Naive thymus-derived CD4-positive, alpha-beta T cell (primary cell): ENCODE data around the gene SLC34A1. TPM values are rescaled to one million over a fixed set of nuclear protein-coding genes. Genes with fewer than 3 reads are reported as not detected.

Source experiments
- ATAC-seq: fragments of 150-1000 bp; cut with Tn5 transposase; 2 replicates; pipeline ENCODE4 v1.10.0; 2021; ENCODE audit warnings: mild to moderate bottlenecking, moderate library complexity
- CTCF ChIA-PET: fragments of 350-600 bp; sonication (Branson Sonifier 250); formaldehyde crosslinking; loops from one replicate; lab custom pipeline; 2021; ENCODE audit warnings: antibody characterized with exemption; lab: Charles Lee
- POLR2A ChIA-PET: fragments of 350-600 bp; sonication (Branson Sonifier 250); formaldehyde crosslinking; loops from one replicate; lab custom pipeline; 2021; ENCODE audit warnings: antibody characterized with exemption, inconsistent platforms; lab: Charles Lee
- DNase-seq, 9 donors: peaks; one replicate each; pipeline versions ENCODE4 v3.0.0 to v3.0.0-alpha.2; 2020 to 2022; ENCODE audit warnings: mixed read lengths in 1 of 9
- H3K27ac ChIP-seq: one replicate; pipeline ENCODE4 v1.7.0; 2013; ENCODE audit warnings: mild to moderate bottlenecking, low read depth, low read length, moderate library complexity
- H3K27me3 ChIP-seq, 2 donors: one replicate each; pipeline ENCODE4 v1.7.0; 2013; ENCODE audit warnings: low read length in 2 of 2, mild to moderate bottlenecking in 2 of 2, moderate library complexity in 2 of 2; ENCODE audit not compliant: control insufficient read depth in 2 of 2, insufficient read depth in 2 of 2
- H3K36me3 ChIP-seq, 3 experiments: 1 replicate in 2 of 3; 2 replicates in 1 of 3; pipeline ENCODE4 v1.7.0; 2013; ENCODE audit warnings: low read length in 3 of 3, mild to moderate bottlenecking in 3 of 3, moderate library complexity in 1 of 3; ENCODE audit not compliant: insufficient read depth in 3 of 3, control insufficient read depth in 2 of 3
- H3K4me1 ChIP-seq, 2 donors: one replicate each; pipeline ENCODE4 v1.7.0; 2013; ENCODE audit warnings: low read length in 2 of 2, mild to moderate bottlenecking in 2 of 2, moderate library complexity in 1 of 2; ENCODE audit not compliant: control insufficient read depth in 2 of 2, insufficient read depth in 2 of 2
- H3K4me3 ChIP-seq: 2 replicates; pipeline ENCODE4 v1.7.0; 2013; ENCODE audit warnings: mild to moderate bottlenecking, low read length
- H3K9me3 ChIP-seq, 3 experiments: 1 replicate in 2 of 3; 2 replicates in 1 of 3; pipeline ENCODE4 v1.7.0; 2013; ENCODE audit warnings: low read length in 3 of 3; ENCODE audit not compliant: control insufficient read depth in 2 of 3
- H3K27ac Mint-ChIP-seq, 9 donors: one replicate each; pipeline ENCODE4 v1.8.0; 2020 to 2022; ENCODE audit warnings: mixed read lengths in 9 of 9, mild to moderate bottlenecking in 8 of 9, moderate library complexity in 5 of 9, inconsistent platforms in 2 of 9
- H3K27me3 Mint-ChIP-seq, 5 donors: one replicate each; pipeline ENCODE4 v1.8.0; 2021 to 2022; ENCODE audit warnings: mixed read lengths in 5 of 5, mild to moderate bottlenecking in 1 of 5
- H3K36me3 Mint-ChIP-seq, 5 donors: one replicate each; pipeline ENCODE4 v1.8.0; 2020 to 2022; ENCODE audit warnings: mixed read lengths in 5 of 5, mild to moderate bottlenecking in 3 of 5, inconsistent platforms in 1 of 5
- H3K4me1 Mint-ChIP-seq, 7 donors: one replicate each; pipeline ENCODE4 v1.8.0; 2020 to 2022; ENCODE audit warnings: mixed read lengths in 7 of 7, mild to moderate bottlenecking in 3 of 7, inconsistent platforms in 1 of 7
- H3K4me3 Mint-ChIP-seq, 10 donors: one replicate each; pipeline ENCODE4 v1.8.0; 2020 to 2022; ENCODE audit warnings: mild to moderate bottlenecking in 10 of 10, mixed read lengths in 10 of 10, moderate library complexity in 6 of 10, inconsistent platforms in 2 of 10
- H3K9me3 Mint-ChIP-seq, 11 donors: one replicate each; pipeline ENCODE4 v1.8.0; 2020 to 2022; ENCODE audit warnings: mixed read lengths in 11 of 11, mild to moderate bottlenecking in 4 of 11, inconsistent platforms in 1 of 11, moderate library complexity in 1 of 11
- intact Hi-C, 2 donors: fragments of 100-400 bp; cut with micrococcal nuclease; formaldehyde crosslinking; loops; one replicate each; pipeline ENCODE4 v1.15.1; 2023
- polyA plus RNA-seq, 2 donors: library from polyadenylated mRNA; unstranded; fragments of 300-500 nt; fragmentation: Illumina TruSeq; gene quantifications; one replicate each; pipeline ENCODE4 v1.2.3, GENCODE V29; 2021
- total RNA-seq, 6 experiments: library from RNA in 5 of 6; stranded (reverse) in 5 of 6; gene quantifications; 1 replicate in 5 of 6; 2 replicates in 1 of 6; pipeline ENCODE4 v1.2.3 and lab custom pipeline; 2021 to 2026

Gene SLC34A1
- total and polyA plus RNA-seq, 7 experiments from 2014 or later, result 0.27 to 0.29 TPM; not detected in 5

- Mint-ChIP-seq H3K27me3 (no peaks in the 10 kb centered on the region), H3K36me3 (peaks cover 0 to 42% (median 34%) of the 10 kb centered on the region in 5 donors), H3K9me3 (no peaks in the 10 kb centered on the region), H3K4me3 (peak overlapping the region in 2 of 10 donors; percentile 17 to 87), H3K4me1 (peaks cover 40 to 93% (median 69%) of the 10 kb centered on the region in 7 donors), H3K27ac (peak overlapping the region in 5 of 9 donors; percentile 82 to 96 (median 89))
- DNase-seq (no peak), ATAC-seq (no peak)
- ChIA-PET CTCF (interaction anchor here (1.7 kb wide), 1 partner anchor 33 kb away, joined by 8 read pairs; no protein-coding TSS in a partner anchor), POLR2A (interaction anchor here (1.5 to 23.1 kb wide), 4 partner anchors 11 to 28 kb away, joined by 3 to 804 read pairs (median 36); partner anchors contain the start of genes GRK6 and PRR7)
- no peaks in the 10 kb centered on the region for H3K27me3 ChIP-seq
- H3K4me1 ChIP-seq, result peaks cover 46 to 83% of the 10 kb centered on the region in 2 donors
- H3K36me3 ChIP-seq, result peaks cover 29 to 89% (median 47%) of the 10 kb centered on the region in 3 experiments
- H3K9me3 ChIP-seq, result no peaks in the 10 kb centered on the region
- no peak overlapping the region for H3K4me3 ChIP-seq
- peak overlapping the region; percentile 92 for H3K27ac ChIP-seq
- intact Hi-C loops, result loop anchor here in 1 of 2 donors (10.0 kb wide), 1 partner anchor 1189 kb away; the partner anchor contains the start of gene CLK4
Observed at GRCh38 chr5:177435847-177436536, 51.8 kb downstream of the SLC34A1 start.

GRCh38 chr5:177437623-177438022 lies 53.4 kb downstream of the SLC34A1 start:
- H3K4me1 Mint-ChIP-seq, result peaks cover 40 to 88% (median 64%) of the 10 kb centered on the region in 7 donors
- POLR2A ChIA-PET, result interaction anchor here (1.1 to 23.1 kb wide), 5 partner anchors 9 to 59 kb away, joined by 4 to 804 read pairs (median 32); partner anchors contain the start of genes GRK6 and PRR7

GRCh38 chr5:177438468-177438867 lies 54.2 kb downstream of the SLC34A1 start:
- ChIA-PET POLR2A (interaction anchor here (1.5 to 23.1 kb wide), 5 partner anchors 8 to 49 kb away, joined by 3 to 804 read pairs (median 32); partner anchors contain the start of genes F12, GRK6 and PRR7), CTCF (interaction anchor here (1.1 to 3.7 kb wide), 2 partner anchors 32 to 35 kb away, joined by 6 to 25 read pairs; no protein-coding TSS in a partner anchor)
- no peaks in the 10 kb centered on the region for H3K27me3 Mint-ChIP-seq
- DNase-seq (no peak), ATAC-seq (no peak)
- Histone ChIP-seq H3K36me3 (peaks cover 17 to 96% (median 36%) of the 10 kb centered on the region in 3 experiments), H3K4me3 (no peak overlapping the region), H3K4me1 (peaks cover 21 to 58% of the 10 kb centered on the region in 2 donors), H3K9me3 (no peaks in the 10 kb centered on the region), H3K27me3 (no peaks in the 10 kb centered on the region), H3K27ac (peak overlapping the region; percentile 57)
- H3K27ac Mint-ChIP-seq, result peak overlapping the region in 8 of 9 donors; percentile 72 to 92 (median 81)
- peaks cover 40 to 80% (median 60%) of the 10 kb centered on the region in 7 donors for H3K4me1 Mint-ChIP-seq
- intact Hi-C loops, result loop anchor here in 1 of 2 donors (10.0 kb wide), 1 partner anchor 1186 kb away; the partner anchor contains the start of gene CLK4
- peak overlapping the region in 7 of 10 donors; percentile 2 to 62 (median 45) for H3K4me3 Mint-ChIP-seq
- no peaks in the 10 kb centered on the region for H3K9me3 Mint-ChIP-seq
- peaks cover 0 to 41% (median 26%) of the 10 kb centered on the region in 5 donors for H3K36me3 Mint-ChIP-seq

More at GRCh38 chr5:177437623-177438022, 53.4 kb downstream of the SLC34A1 start:
- peak overlapping the region in 5 of 10 donors; percentile 21 to 62 (median 42) for H3K4me3 Mint-ChIP-seq
- H3K4me3 ChIP-seq, result no peak overlapping the region
- CTCF ChIA-PET, result interaction anchor here (0.7 to 1.7 kb wide), 3 partner anchors 18 to 47 kb away, joined by 4 to 8 read pairs (median 6); no protein-coding TSS in a partner anchor
- peak overlapping the region in 8 of 9 donors; percentile 59 to 92 (median 78) for H3K27ac Mint-ChIP-seq
- no peaks in the 10 kb centered on the region for H3K9me3 Mint-ChIP-seq
- peak overlapping the region; percentile 58 for H3K27ac ChIP-seq
- no peak for ATAC-seq
- no peaks in the 10 kb centered on the region for H3K27me3 ChIP-seq
- peaks cover 0 to 44% (median 29%) of the 10 kb centered on the region in 5 donors for H3K36me3 Mint-ChIP-seq
- intact Hi-C loops, result loop anchor here in 1 of 2 donors (10.0 kb wide), 1 partner anchor 1187 kb away; the partner anchor contains the start of gene CLK4
- no peaks in the 10 kb centered on the region for H3K27me3 Mint-ChIP-seq
- H3K36me3 ChIP-seq, result peaks cover 21 to 97% (median 42%) of the 10 kb centered on the region in 3 experiments
- no peak for DNase-seq
- H3K9me3 ChIP-seq, result no peaks in the 10 kb centered on the region
- peaks cover 30 to 67% of the 10 kb centered on the region in 2 donors for H3K4me1 ChIP-seq

GRCh38 chr5:177439518-177440053 lies 55.4 kb downstream of the SLC34A1 start:
- ATAC-seq, result no peak
- H3K27ac ChIP-seq, result peak overlapping the region; percentile 84
- CTCF ChIA-PET, result interaction anchor here (0.8 to 3.7 kb wide), 5 partner anchors 8 to 49 kb away, joined by 3 to 25 read pairs (median 5); no protein-coding TSS in a partner anchor
- no peak for DNase-seq
- H3K27me3 Mint-ChIP-seq, result no peaks in the 10 kb centered on the region
- peaks cover 9 to 85% (median 28%) of the 10 kb centered on the region in 3 experiments for H3K36me3 ChIP-seq
- H3K36me3 Mint-ChIP-seq, result peaks cover 0 to 34% (median 19%) of the 10 kb centered on the region in 5 donors
- peaks cover 42 to 77% (median 54%) of the 10 kb centered on the region in 7 donors for H3K4me1 Mint-ChIP-seq
- no peaks in the 10 kb centered on the region for H3K27me3 ChIP-seq
- no peaks in the 10 kb centered on the region for H3K9me3 ChIP-seq
- no peaks in the 10 kb centered on the region for H3K9me3 Mint-ChIP-seq
- POLR2A ChIA-PET, result interaction anchor here (1.2 to 23.1 kb wide), 8 partner anchors 9 to 67 kb away, joined by 3 to 804 read pairs (median 8); partner anchors contain the start of genes F12 and GRK6
- H3K4me1 ChIP-seq, result peaks cover 10 to 51% of the 10 kb centered on the region in 2 donors
- peak overlapping the region in 8 of 10 donors; percentile 0 to 66 (median 52) for H3K4me3 Mint-ChIP-seq
- intact Hi-C loops, result loop anchor here in 1 of 2 donors (10.0 kb wide), 1 partner anchor 1185 kb away; the partner anchor contains the start of gene CLK4
- H3K27ac Mint-ChIP-seq, result peak overlapping the region; percentile 26 to 92 (median 83)
- no peak overlapping the region for H3K4me3 ChIP-seq

- Mint-ChIP-seq H3K4me1 (peaks cover 49 to 78% (median 55%) of the 10 kb centered on the region in 7 donors), H3K27me3 (no peaks in the 10 kb centered on the region), H3K36me3 (peaks cover 0 to 34% (median 19%) of the 10 kb centered on the region in 5 donors), H3K4me3 (peak overlapping the region in 6 of 10 donors; percentile 0 to 59 (median 46)), H3K9me3 (no peaks in the 10 kb centered on the region), H3K27ac (peak overlapping the region in 8 of 9 donors; percentile 63 to 92 (median 84))
- ATAC-seq (peak; percentile 78), DNase-seq (peak in 2 of 9 donors; percentile 16 to 75)
- Histone ChIP-seq H3K4me3 (no peak overlapping the region), H3K27ac (peak overlapping the region; percentile 84), H3K36me3 (peaks cover 9 to 77% (median 24%) of the 10 kb centered on the region in 3 experiments), H3K4me1 (peaks cover 4 to 51% of the 10 kb centered on the region in 2 donors), H3K27me3 (no peaks in the 10 kb centered on the region), H3K9me3 (no peaks in the 10 kb centered on the region)
- intact Hi-C loops, result no loop called here
- CTCF ChIA-PET, result interaction anchor here (0.9 to 3.7 kb wide), 4 partner anchors 11 to 37 kb away, joined by 4 to 25 read pairs (median 10); no protein-coding TSS in a partner anchor
- POLR2A ChIA-PET, result interaction anchor here (1.2 to 23.1 kb wide), 7 partner anchors 8 to 68 kb away, joined by 3 to 804 read pairs (median 8); partner anchors contain the start of gene GRK6
Observed at GRCh38 chr5:177440211-177440989, 56.2 kb downstream of the SLC34A1 start.
